Sigmoid colon (tissue), 4 donors: ENCODE data around the gene TNFRSF17.

Source experiments
- POLR2A ChIP-seq, 2 donors: fragments of 450-650 bp; IDR thresholded peaks; one replicate each; pipeline ENCODE4 v1.6.1; 2016; ENCODE audit warnings: antibody characterized with exemption in 2 of 2, mild to moderate bottlenecking in 2 of 2, moderate library complexity in 2 of 2
- POLR2AphosphoS5 ChIP-seq, 4 donors: sonication (generic); formaldehyde crosslinking; IDR thresholded peaks; one replicate each; pipeline ENCODE4 v1.6.1; 2017; ENCODE audit warnings: antibody characterized with exemption in 4 of 4
- TF ChIP-seq, protein P1 (sequence below), 4 experiments: fragments of 450-650 bp in 3 of 4; fragments of 200-600 bp in 1 of 4; IDR thresholded peaks; one replicate each; pipeline ENCODE4 v1.5.1; 2016 to 2019; ENCODE audit warnings: antibody characterized with exemption in 4 of 4, mild to moderate bottlenecking in 3 of 4, moderate library complexity in 2 of 4

DNA sequence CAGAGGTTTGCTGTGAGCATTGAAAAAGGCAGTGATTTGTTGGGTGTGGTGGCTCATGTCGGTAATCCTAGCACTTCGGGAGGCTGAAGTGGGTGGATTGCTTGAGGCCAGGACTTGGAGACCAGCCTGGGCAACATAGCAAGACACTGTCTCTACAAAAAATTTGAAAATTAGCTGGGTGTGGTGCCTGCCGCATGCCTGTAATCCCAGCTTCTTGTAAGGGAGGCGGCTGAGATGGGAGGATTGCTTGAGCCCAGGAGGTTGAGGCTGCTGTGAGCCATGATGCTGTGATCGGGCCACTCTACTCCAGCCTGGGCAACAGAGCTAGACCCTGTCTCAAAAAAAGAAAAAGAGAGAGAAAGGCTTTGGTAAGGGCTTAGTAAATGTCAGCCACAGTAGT is 16.2 kb upstream of the TNFRSF17 start:
- TF ChIP-seq, protein P1, sequence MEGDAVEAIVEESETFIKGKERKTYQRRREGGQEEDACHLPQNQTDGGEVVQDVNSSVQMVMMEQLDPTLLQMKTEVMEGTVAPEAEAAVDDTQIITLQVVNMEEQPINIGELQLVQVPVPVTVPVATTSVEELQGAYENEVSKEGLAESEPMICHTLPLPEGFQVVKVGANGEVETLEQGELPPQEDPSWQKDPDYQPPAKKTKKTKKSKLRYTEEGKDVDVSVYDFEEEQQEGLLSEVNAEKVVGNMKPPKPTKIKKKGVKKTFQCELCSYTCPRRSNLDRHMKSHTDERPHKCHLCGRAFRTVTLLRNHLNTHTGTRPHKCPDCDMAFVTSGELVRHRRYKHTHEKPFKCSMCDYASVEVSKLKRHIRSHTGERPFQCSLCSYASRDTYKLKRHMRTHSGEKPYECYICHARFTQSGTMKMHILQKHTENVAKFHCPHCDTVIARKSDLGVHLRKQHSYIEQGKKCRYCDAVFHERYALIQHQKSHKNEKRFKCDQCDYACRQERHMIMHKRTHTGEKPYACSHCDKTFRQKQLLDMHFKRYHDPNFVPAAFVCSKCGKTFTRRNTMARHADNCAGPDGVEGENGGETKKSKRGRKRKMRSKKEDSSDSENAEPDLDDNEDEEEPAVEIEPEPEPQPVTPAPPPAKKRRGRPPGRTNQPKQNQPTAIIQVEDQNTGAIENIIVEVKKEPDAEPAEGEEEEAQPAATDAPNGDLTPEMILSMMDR (IDR thresholded peaks at IDR 0.05), result no peak
- TF ChIP-seq POLR2AphosphoS5 (IDR thresholded peaks at IDR 0.05) (no peak), POLR2A (IDR thresholded peaks at IDR 0.05) (no peak)
